DOHH2 (cell line): ENCODE measurements around the gene ALOX5AP.

Experiments used
- EZH2phosphoT487 ChIP-seq: fragments of 200-600 bp; sonication (generic); IDR thresholded peaks from 2 replicates; pipeline ENCODE4 v1.6.1; 2017; ENCODE audit warnings: borderline replicate concordance, mild to moderate bottlenecking, antibody characterized with exemption, low read length, moderate library complexity, mixed read lengths
- TF ChIP-seq, protein P1 (sequence below): fragments of 200-600 bp; sonication (generic); IDR thresholded peaks from one replicate; pipeline ENCODE4 v1.5.1; 2014; ENCODE audit warnings: antibody characterized with exemption, mild to moderate bottlenecking, low read depth, low read length; ENCODE audit not compliant: poor library complexity, severe bottlenecking

DNA sequence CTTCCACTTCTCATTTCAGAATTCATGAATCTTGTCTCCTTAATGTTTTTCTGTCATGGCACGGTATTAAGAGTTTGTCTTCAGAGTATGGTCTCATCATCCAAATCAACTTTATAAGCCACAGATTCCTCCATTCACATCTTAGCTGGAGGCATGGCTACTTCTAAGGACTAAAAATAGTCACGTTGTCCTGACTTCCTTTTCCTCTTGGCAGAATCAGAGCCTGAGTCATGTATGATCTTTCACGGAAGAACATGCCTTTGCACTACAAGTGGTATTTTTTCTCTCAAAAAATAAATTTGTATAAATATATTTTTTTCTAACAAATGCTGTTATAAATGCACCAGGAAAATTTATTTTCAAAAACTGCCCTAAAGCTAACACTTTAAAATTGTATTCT lies 71.4 kb downstream of the ALOX5AP start:
- TF ChIP-seq, protein P1, sequence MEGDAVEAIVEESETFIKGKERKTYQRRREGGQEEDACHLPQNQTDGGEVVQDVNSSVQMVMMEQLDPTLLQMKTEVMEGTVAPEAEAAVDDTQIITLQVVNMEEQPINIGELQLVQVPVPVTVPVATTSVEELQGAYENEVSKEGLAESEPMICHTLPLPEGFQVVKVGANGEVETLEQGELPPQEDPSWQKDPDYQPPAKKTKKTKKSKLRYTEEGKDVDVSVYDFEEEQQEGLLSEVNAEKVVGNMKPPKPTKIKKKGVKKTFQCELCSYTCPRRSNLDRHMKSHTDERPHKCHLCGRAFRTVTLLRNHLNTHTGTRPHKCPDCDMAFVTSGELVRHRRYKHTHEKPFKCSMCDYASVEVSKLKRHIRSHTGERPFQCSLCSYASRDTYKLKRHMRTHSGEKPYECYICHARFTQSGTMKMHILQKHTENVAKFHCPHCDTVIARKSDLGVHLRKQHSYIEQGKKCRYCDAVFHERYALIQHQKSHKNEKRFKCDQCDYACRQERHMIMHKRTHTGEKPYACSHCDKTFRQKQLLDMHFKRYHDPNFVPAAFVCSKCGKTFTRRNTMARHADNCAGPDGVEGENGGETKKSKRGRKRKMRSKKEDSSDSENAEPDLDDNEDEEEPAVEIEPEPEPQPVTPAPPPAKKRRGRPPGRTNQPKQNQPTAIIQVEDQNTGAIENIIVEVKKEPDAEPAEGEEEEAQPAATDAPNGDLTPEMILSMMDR, result no peak
- no peak for TF ChIP-seq EZH2phosphoT487
